ENCODE data around the gene PCNX1. TPM values are rescaled to one million over a fixed set of nuclear protein-coding genes. Genes with fewer than 3 reads are reported as not detected.
"Not testable (repeated sequence)": the region's sequence is repeated elsewhere in the genome, so short reads cannot be mapped to it uniquely, and the experiment has no call there.

PCNX1 gene
- total and polyA plus RNA-seq, 5 donors = 7.0 to 48.0 (median 36.5) TPM

DNA sequence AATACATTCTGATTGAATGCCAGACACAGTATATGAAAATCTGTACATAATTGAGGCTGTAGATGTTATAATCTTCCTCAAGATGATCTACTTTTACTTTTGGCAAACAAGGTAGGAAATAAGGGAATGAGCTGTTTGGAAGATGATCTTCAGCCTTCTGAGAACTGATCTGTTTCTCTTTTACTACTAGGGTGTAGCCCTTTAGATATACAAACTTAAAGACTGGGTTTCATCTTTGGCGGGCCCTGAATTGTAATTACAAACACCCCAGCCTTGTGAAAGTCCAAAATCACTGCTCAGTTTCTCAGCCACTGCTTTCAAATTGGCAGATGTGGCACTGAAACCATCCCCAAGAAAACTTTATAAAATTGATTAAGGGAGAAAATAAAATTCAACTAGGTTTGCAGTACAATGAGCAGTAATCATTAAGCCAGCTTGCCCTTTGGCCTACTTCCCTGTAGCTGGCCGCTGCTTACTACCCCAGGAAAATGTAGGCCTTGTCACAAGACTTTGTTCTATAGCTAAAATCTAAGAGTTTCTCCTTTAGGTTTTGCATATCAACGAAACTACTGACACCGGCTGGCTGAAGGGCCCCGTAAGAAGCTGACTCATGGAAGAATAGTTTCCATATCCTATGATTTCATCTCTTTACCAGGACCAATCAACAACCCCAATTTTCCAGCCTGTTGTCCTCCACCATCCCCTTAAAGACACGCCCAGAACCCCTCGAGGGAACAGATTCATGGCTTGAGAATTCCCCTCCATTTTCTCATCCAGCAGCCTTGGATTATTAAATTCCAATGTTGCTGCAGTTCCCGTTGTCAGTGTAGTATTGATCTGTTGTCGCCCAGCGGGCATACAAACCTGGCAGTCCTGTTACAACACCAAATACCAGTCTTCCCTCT, 210.8 kb downstream of the PCNX1 start:
- Histone ChIP-seq H3K4me3 (ENCODE audit: low read length) (no peak overlapping the region), H3K27ac (ENCODE audit: low read length) (no peak overlapping the region), H3K4me1 (ENCODE audit: control insufficient read depth, insufficient read depth, low read length) (no peaks in the 10 kb centered on the region), H3K9me3 (ENCODE audit: control insufficient read depth, low read length) (no peaks in the 10 kb centered on the region), H3K27me3 (ENCODE audit: control insufficient read depth, insufficient read depth) (no peaks in the 10 kb centered on the region)
- 89% methylated on average over 10 of the region's 10 CpGs for WGBS
- DNase-seq = no peak
- no peak for ATAC-seq
- intact Hi-C loops (cut with DNase I) = no loop called here

DNA sequence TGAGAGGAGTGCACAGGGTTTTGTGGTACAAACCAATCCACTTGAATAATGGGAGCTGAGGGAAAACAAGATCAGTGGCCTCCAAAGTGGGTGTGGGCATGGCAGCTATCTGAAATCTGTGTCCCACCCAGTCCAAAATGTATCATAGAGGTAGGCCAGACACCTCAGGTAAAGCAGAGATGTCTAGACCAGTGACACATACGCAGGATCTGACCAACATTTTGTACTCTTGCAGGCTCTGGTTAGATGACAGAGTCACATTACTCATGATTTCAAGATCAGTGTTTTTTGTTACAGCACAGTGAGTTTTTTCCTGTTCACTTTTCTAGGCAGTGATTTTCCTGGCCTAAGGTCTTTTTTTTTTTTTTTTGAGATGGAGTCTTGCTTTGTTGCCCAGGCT, 211.8 kb downstream of the PCNX1 start:
- Histone ChIP-seq H3K4me1 (ENCODE audit: control insufficient read depth, insufficient read depth, low read length) (no peaks in the 10 kb centered on the region), H3K4me3 (ENCODE audit: low read length) (no peak overlapping the region), H3K27ac (ENCODE audit: low read length) (no peak overlapping the region), H3K27me3 (ENCODE audit: control insufficient read depth, insufficient read depth) (no peaks in the 10 kb centered on the region), H3K9me3 (ENCODE audit: control insufficient read depth, low read length) (no peaks in the 10 kb centered on the region)
- intact Hi-C loops (cut with DNase I) = no loop called here
- ATAC-seq (peak in 1 of 2 donors; percentile 20), DNase-seq (no peak)
- 100% methylated on average over 1 of the region's 1 CpG for WGBS

DNA sequence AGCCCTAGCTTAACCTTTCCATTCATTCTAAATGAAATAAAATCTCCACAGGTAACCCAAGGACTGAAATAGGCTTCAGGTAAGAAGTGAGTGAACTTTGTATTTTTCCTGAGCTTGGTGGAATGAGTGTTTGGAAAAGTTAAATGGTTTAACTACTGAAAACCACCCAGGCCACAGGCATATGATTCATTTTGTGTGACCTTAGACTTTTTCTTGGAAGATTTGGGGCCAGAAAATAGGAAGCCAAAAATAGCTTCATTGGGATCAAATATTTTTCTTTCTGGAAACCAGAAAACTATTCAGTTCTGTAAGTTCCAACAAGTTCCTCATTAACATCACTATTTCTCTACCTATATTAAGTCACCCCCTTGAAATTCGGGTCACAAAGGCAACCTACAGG, 212.6 kb downstream of the PCNX1 start:
- no peak for ATAC-seq
- intact Hi-C loops (cut with DNase I) = no loop called here
- WGBS = 95% methylated on average over 1 of the region's 1 CpG
- Histone ChIP-seq H3K27ac (ENCODE audit: low read length) (no peak overlapping the region), H3K27me3 (ENCODE audit: control insufficient read depth, insufficient read depth) (no peaks in the 10 kb centered on the region), H3K4me3 (ENCODE audit: low read length) (no peak overlapping the region), H3K4me1 (ENCODE audit: control insufficient read depth, insufficient read depth, low read length) (no peaks in the 10 kb centered on the region), H3K9me3 (ENCODE audit: control insufficient read depth, low read length) (no peaks in the 10 kb centered on the region)
- DNase-seq = no peak

DNA sequence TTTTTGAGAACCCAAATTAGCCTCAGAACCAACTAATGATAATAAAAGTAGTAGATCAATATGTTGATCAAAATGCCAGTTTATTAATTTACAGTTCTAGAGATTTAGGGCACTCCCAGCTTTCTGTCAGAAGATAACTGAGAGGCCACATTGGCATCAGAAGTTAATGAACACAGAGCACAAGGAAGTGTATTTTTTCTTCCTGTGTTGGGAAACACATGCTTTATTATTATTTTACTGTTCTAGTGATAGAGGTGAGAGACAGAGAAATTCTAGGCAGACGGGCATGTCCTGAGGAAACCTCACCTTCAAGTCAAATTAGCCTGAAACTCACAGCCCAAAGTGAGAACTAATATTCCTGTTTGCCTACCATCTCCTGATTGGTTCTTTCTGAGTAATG, 213.7 kb downstream of the PCNX1 start:
- Histone ChIP-seq H3K27ac (ENCODE audit: low read length) (no peak overlapping the region), H3K4me1 (ENCODE audit: control insufficient read depth, insufficient read depth, low read length) (no peaks in the 10 kb centered on the region), H3K9me3 (ENCODE audit: control insufficient read depth, low read length) (no peaks in the 10 kb centered on the region), H3K4me3 (ENCODE audit: low read length) (no peak overlapping the region), H3K27me3 (ENCODE audit: control insufficient read depth, insufficient read depth) (no peaks in the 10 kb centered on the region)
- WGBS = 83% methylated on average over 1 of the region's 1 CpG
- ATAC-seq = no peak
- intact Hi-C loops (cut with DNase I) = no loop called here
- DNase-seq = no peak

DNA sequence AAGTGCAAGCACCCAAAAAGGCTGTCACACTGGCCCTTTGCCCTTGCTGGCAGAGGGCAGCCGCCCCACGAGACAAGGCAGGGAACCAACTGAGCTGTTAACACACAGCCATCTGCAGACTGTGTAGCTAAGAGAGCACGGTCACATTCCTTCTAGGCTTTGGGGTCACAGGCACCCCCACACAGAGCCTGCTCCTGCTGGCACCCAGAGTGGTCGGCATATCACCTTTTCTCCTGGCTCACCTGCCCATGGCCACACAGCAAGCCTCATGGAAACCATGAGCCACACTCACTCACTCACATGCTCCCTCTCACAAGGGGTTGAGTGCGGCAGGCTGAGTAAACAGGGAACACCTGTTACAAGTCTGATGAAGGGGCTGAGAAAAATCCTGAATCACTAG, 214.5 kb downstream of the PCNX1 start:
- no peaks in the 10 kb centered on the region for H3K4me1 ChIP-seq (ENCODE audit: control insufficient read depth, insufficient read depth, low read length)
- no peak for ATAC-seq
- H3K27me3 ChIP-seq (ENCODE audit: control insufficient read depth, insufficient read depth) = no peaks in the 10 kb centered on the region
- DNase-seq = no peak
- 93% methylated on average over 5 of the region's 5 CpGs for WGBS
- no peak overlapping the region for H3K4me3 ChIP-seq (ENCODE audit: low read length)
- intact Hi-C loops (cut with DNase I) = no loop called here
- no peak overlapping the region for H3K27ac ChIP-seq (ENCODE audit: low read length)
- H3K9me3 ChIP-seq (ENCODE audit: control insufficient read depth, low read length) = no peaks in the 10 kb centered on the region

DNA sequence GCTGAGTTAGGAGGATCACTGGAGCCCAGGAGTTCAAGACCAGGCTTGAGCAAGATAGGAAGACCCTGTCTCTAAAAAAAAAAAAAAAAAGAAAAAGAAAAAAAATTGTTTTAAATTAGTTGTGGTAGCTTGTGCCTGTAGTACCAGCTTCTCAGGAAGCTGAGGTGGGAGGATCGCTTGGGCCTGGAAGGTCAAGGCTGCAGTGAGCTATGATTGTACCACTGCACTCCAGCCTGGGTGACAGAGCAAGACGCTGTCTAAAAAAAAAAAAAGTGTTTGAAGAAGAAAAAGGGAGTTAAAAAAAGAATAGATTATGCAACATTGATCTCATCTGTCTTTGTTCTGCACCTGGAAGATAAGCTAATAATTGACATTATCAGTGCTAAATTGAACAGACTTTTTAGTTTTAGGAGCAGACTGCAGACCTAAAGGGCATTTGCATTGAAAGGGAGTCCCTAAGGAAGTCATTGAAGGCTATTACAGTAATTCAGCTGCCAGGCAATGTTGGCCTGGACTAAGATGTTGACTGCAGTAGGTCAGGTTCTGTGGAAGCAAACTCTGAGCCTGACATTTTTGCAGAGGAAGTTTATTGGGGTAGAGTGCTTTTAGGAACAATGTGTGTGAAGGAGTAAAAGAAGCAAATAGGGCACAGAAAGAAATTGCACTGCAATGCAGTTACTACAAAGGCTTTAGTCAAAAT, 215.8 kb downstream of the PCNX1 start:
- Histone ChIP-seq H3K9me3 (ENCODE audit: control insufficient read depth, low read length) (no peaks in the 10 kb centered on the region), H3K4me1 (ENCODE audit: control insufficient read depth, insufficient read depth, low read length) (no peaks in the 10 kb centered on the region), H3K27me3 (ENCODE audit: control insufficient read depth, insufficient read depth) (no peaks in the 10 kb centered on the region), H3K27ac (ENCODE audit: low read length) (no peak overlapping the region), H3K4me3 (ENCODE audit: low read length) (no peak overlapping the region)
- intact Hi-C loops (cut with DNase I) = no loop called here
- ATAC-seq = no peak
- DNase-seq = no peak
- 62% methylated on average over 2 of the region's 2 CpGs for WGBS

DNA sequence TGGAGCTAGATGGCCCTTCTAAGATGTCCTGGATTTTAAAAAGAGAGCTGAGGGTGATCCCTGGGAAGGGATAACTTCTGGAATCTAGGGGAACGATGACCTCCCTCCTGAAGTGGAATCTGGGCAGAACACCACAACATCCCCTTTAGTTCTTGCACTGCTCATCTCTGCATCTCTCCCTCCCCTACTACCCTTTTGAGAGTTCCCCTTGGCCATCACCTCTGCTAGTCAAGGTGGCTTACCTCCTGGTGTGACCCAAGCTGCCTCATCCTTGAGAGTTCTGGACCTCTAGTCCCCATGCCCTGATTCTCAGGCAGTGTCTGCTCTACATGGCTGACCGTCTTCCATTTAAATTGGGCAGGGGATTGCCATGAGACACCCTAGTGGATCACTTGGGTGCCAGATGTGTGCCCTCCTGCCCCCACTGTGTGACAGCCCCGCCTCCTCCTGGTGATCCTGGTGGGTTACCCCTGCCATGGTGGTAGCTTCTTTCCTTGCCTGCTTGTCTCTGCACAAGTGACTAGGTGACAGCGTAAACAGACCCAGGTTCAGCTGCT, 216.4 kb downstream of the PCNX1 start:
- Histone ChIP-seq H3K27ac (ENCODE audit: low read length) (no peak overlapping the region), H3K9me3 (ENCODE audit: control insufficient read depth, low read length) (no peaks in the 10 kb centered on the region), H3K27me3 (ENCODE audit: control insufficient read depth, insufficient read depth) (no peaks in the 10 kb centered on the region), H3K4me3 (ENCODE audit: low read length) (no peak overlapping the region), H3K4me1 (ENCODE audit: control insufficient read depth, insufficient read depth, low read length) (no peaks in the 10 kb centered on the region)
- DNase-seq (no peak), ATAC-seq (peak in 1 of 2 donors; percentile 35)
- intact Hi-C loops (cut with DNase I) = no loop called here
- WGBS = 96% methylated on average over 4 of the region's 4 CpGs

DNA sequence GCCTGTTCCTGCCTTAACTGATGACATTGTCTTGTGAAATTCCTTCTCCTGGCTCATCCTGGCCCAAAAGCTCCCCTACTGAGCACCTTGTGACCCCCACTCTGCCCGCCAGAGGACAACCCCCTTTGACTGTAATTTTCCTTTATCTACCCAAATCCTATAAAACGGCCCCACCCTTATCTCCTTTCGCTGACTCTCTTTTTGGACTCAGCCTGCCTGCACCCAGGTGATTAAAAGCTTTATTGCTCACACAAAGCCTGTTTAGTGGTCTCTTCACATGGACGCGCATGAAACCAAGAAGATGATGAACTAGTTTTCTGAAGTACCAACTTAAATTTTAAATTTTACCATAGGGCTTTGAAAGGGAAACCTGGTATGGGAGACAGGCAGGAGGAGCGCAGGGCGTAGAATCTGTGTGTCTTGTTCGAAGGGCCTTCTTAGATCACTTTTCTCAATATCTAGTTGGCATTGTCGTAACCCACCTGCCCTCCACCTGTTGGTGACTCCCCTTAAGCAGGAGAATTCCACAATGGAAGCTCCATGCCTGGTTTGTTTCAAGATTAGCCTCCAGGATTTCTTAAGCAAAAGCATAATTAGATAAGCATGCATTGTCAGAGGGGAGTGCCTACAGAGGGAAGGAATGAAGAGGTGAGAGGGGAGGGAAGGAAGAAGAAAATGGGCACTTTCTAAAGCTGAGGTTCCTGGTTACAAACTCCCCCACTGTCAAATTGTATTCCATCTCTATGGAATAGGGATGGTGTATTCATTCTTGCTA, 222.6 kb downstream of the PCNX1 start:
- WGBS = 91% methylated on average over 9 of the region's 9 CpGs
- H3K4me1 ChIP-seq (ENCODE audit: control insufficient read depth, insufficient read depth, low read length); H3K27me3 ChIP-seq (ENCODE audit: control insufficient read depth, insufficient read depth); DNase-seq; H3K9me3 ChIP-seq (ENCODE audit: control insufficient read depth, low read length); H3K4me3 ChIP-seq (ENCODE audit: low read length); H3K27ac ChIP-seq (ENCODE audit: low read length): not testable (repeated sequence)
- intact Hi-C loops (cut with DNase I) = loop anchor here in 2 of 4 donors (5.0 to 10.0 kb wide), 2 partner anchors 192 to 725 kb away; partner anchors contain the start of gene SIPA1L1 (in 1 of the 2)
- peak in 1 of 2 donors; percentile 20 for ATAC-seq

DNA sequence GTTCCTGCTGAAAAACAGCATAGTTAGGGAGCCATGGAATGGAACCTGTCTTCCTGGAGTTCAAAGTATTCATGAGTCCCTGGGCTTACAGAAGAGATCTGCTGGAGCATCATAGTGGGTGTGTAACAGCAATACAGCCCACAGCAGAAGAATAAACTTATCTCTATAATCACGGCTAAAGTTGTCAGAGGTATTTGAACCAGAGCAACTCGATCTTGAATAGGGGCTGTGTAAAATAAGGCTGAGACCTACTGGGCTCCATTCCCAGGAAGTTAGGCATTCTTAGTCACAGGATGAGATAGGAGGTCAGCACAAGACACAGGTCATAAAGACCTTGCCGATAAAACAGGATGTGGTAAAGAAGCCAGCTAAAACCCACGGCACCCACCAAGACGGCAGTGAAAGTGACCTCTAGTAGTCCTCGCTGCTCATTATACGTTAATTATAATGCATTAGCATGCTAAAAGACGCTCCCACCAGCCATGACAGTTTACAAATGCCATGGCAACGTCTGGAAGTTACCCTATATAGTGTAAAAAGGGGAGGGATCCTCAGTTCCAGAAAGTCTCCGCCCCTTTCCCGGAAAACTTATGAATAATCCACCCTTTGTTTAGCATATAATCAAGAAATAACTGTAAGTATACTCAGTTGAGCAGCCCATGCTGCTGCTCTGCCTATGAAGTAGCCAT, 223.4 kb downstream of the PCNX1 start:
- no peak overlapping the region for H3K27ac ChIP-seq (ENCODE audit: low read length)

DNA sequence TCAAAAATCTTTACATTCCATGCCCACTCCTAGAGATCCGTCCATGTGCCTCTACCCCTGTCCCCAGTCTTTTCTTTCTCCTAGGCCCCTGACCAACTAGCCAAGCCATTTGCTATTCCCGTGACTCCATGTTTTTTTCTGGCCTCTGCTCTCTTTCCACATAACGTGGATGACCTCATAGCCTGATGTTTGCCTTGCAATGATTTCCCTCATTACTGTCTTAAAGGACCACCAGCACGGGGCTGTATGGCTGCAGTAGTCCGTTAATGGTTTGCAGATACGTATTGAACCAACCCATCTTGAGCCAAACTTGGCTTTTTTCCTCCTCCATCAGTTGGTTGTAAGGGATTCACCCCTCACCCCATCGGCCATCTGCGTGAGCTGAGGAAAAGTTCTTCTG, 226.0 kb downstream of the PCNX1 start:
- intact Hi-C loops (cut with DNase I) = loop anchor here in 2 of 4 donors (5.0 to 10.0 kb wide), 2 partner anchors 189 to 722 kb away; partner anchors contain the start of gene SIPA1L1 (in 1 of the 2)
- Histone ChIP-seq H3K4me3 (ENCODE audit: low read length) (no peak overlapping the region), H3K27me3 (ENCODE audit: control insufficient read depth, insufficient read depth) (no peaks in the 10 kb centered on the region), H3K9me3 (ENCODE audit: control insufficient read depth, low read length) (no peaks in the 10 kb centered on the region), H3K27ac (ENCODE audit: low read length) (no peak overlapping the region), H3K4me1 (ENCODE audit: control insufficient read depth, insufficient read depth, low read length) (no peaks in the 10 kb centered on the region)
- no peak for DNase-seq
- 89% methylated on average over 8 of the region's 8 CpGs for WGBS
- ATAC-seq = no peak

More for the DNA sequence above, 223.4 kb downstream of the PCNX1 start:
- WGBS = 42% methylated on average over 11 of the region's 11 CpGs
- Histone ChIP-seq H3K9me3 (ENCODE audit: control insufficient read depth, low read length) (no peaks in the 10 kb centered on the region), H3K4me3 (ENCODE audit: low read length) (no peak overlapping the region), H3K4me1 (ENCODE audit: control insufficient read depth, insufficient read depth, low read length) (no peaks in the 10 kb centered on the region), H3K27me3 (ENCODE audit: control insufficient read depth, insufficient read depth) (no peaks in the 10 kb centered on the region)
- no peak for DNase-seq
- intact Hi-C loops (cut with DNase I) = loop anchor here in 2 of 4 donors (5.0 to 10.0 kb wide), 2 partner anchors 192 to 724 kb away; partner anchors contain the start of gene SIPA1L1 (in 1 of the 2)
- peak; percentile 33 to 94 for ATAC-seq

All from right cardiac atrium (tissue), 5 donors.